ENCODE measurements around the gene PLPP4. TPM values are rescaled to one million over a fixed set of nuclear protein-coding genes. Genes with fewer than 3 reads are reported as not detected.

PLPP4 gene
- polyA plus RNA-seq, 3 donors = not detected

- no peaks in the 10 kb centered on the region for H3K79me2 ChIP-seq (ENCODE audit: insufficient read depth, low read length)
- H3K4me1 Mint-ChIP-seq = no peaks in the 10 kb centered on the region
- no peaks in the 10 kb centered on the region for H3K9me3 ChIP-seq (replicated peaks in 1 of 2; ENCODE audit: control insufficient read depth in 1 of 2, insufficient read depth in 1 of 2, low read length in 2 of 2)
- no peak for DNase-seq
- H3K4me3 Mint-ChIP-seq = no peak overlapping the region
- no peaks in the 10 kb centered on the region for H3K4me1 ChIP-seq (ENCODE audit: control insufficient read depth in 1 of 2, insufficient read depth in 2 of 2, low read length in 2 of 2)
- H3K9me3 Mint-ChIP-seq = peaks cover 0 to 4% (median 2%) of the 10 kb centered on the region in 7 donors
- no peaks in the 10 kb centered on the region for H3K36me3 ChIP-seq (replicated peaks in 1 of 2; ENCODE audit: control insufficient read depth in 1 of 2, insufficient read depth in 2 of 2, low read length in 2 of 2)
- no peaks in the 10 kb centered on the region for H4K20me1 ChIP-seq (ENCODE audit: insufficient read depth, low read length)
- intact Hi-C loops (cut with micrococcal nuclease) = no loop called here
- no CpG with 5 or more reads among the region's 1 CpG for WGBS (ENCODE audit: insufficient coverage)
- no peaks in the 10 kb centered on the region for H3K27me3 ChIP-seq (ENCODE audit: control insufficient read depth in 2 of 2, insufficient read depth in 2 of 2, low read length in 2 of 2)
- no peaks in the 10 kb centered on the region for H3K36me3 Mint-ChIP-seq
- H3K4me3 ChIP-seq (replicated peaks in 1 of 3; ENCODE audit: low read depth in 2 of 3, low read length in 3 of 3) = no peak overlapping the region
- no peak overlapping the region for H3K4me2 ChIP-seq (replicated peaks; ENCODE audit: extremely low read depth, low read length, poor library complexity, severe bottlenecking)
- no peak for TF ChIP-seq CTCF (IDR thresholded peaks at IDR 0.05)
- no peak overlapping the region for H3K27ac Mint-ChIP-seq
- H2AFZ ChIP-seq (ENCODE audit: insufficient read depth, low read depth, low read length, poor library complexity, severe bottlenecking) = no peak overlapping the region
- H3K27me3 Mint-ChIP-seq (ENCODE audit: low read depth in 3 of 3) = peaks cover 0 to 5% (median 4%) of the 10 kb centered on the region in 3 donors
- no peak overlapping the region for H3K27ac ChIP-seq (ENCODE audit: low read depth in 1 of 2, low read length in 2 of 2)
- H3K9ac ChIP-seq (ENCODE audit: insufficient read depth, low read length, poor library complexity, severe bottlenecking) = no peak overlapping the region
Measured at GRCh38 chr10:120630266-120630665, 173.2 kb downstream of the PLPP4 start.

DNA sequence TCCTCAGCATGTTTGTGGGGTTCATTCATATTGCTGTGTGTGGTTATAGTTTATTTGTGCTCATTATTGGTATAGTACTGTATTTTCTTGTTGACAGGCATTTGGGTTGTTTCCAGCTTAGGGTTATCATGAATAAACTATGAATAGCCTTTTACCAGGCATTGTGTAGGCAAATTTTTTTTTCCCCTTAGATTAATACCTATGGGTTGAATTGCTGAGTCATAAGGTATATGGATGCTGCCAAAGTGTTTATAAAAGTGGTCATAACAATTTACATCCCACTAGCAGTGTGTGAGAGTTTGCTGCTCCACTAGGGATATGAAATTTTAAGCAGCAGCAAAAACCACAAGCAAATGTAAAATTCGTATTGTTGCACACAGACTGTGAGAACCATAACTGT lies 175.0 kb downstream of the PLPP4 start:
- intact Hi-C loops (cut with micrococcal nuclease) = no loop called here
- no peaks in the 10 kb centered on the region for H3K27me3 ChIP-seq (ENCODE audit: control insufficient read depth in 2 of 2, insufficient read depth in 2 of 2, low read length in 2 of 2)
- H3K4me3 ChIP-seq (replicated peaks in 1 of 3; ENCODE audit: low read depth in 2 of 3, low read length in 3 of 3) = no peak overlapping the region
- Mint-ChIP-seq H3K27ac (no peak overlapping the region), H3K9me3 (peaks cover 0 to 4% (median 0%) of the 10 kb centered on the region in 7 donors), H3K27me3 (ENCODE audit: low read depth in 3 of 3) (peaks cover 0 to 8% (median 4%) of the 10 kb centered on the region in 3 donors), H3K4me1 (peaks cover 3% of the 10 kb centered on the region), H3K4me3 (no peak overlapping the region), H3K36me3 (no peaks in the 10 kb centered on the region)
- no peak for DNase-seq
- H3K9me3 ChIP-seq (replicated peaks in 1 of 2; ENCODE audit: control insufficient read depth in 1 of 2, insufficient read depth in 1 of 2, low read length in 2 of 2) = no peaks in the 10 kb centered on the region
- H2AFZ ChIP-seq (ENCODE audit: insufficient read depth, low read depth, low read length, poor library complexity, severe bottlenecking) = no peak overlapping the region
- 50% methylated on average over 1 of the region's 1 CpG for WGBS (ENCODE audit: insufficient coverage)
- H3K79me2 ChIP-seq (ENCODE audit: insufficient read depth, low read length) = no peaks in the 10 kb centered on the region
- no peak overlapping the region for H3K27ac ChIP-seq (ENCODE audit: low read depth in 1 of 2, low read length in 2 of 2)
- no peaks in the 10 kb centered on the region for H3K36me3 ChIP-seq (replicated peaks in 1 of 2; ENCODE audit: control insufficient read depth in 1 of 2, insufficient read depth in 2 of 2, low read length in 2 of 2)
- H3K4me2 ChIP-seq (replicated peaks; ENCODE audit: extremely low read depth, low read length, poor library complexity, severe bottlenecking) = no peak overlapping the region
- H3K4me1 ChIP-seq (ENCODE audit: control insufficient read depth in 1 of 2, insufficient read depth in 2 of 2, low read length in 2 of 2) = no peaks in the 10 kb centered on the region
- H4K20me1 ChIP-seq (ENCODE audit: insufficient read depth, low read length) = no peaks in the 10 kb centered on the region
- H3K9ac ChIP-seq (ENCODE audit: insufficient read depth, low read length, poor library complexity, severe bottlenecking) = no peak overlapping the region
- no peak for TF ChIP-seq CTCF (IDR thresholded peaks at IDR 0.05)

Data from CD14-positive monocyte (primary cell).